GM12873 (cell line): Measurements from ENCODE around the gene PPOX.

ENCODE experiments used
- CTCF ChIP-seq: IDR thresholded peaks from 2 replicates; pipeline ENCODE4 v1.5.1; 2012; ENCODE audit warnings: low read depth, mild to moderate bottlenecking, moderate library complexity, low read length, control low read depth; ENCODE audit not compliant: insufficient read depth; ENCODE audit errors: missing control alignments

The PPOX gene

GRCh38 chr1:161137881-161138280 is 28.3 kb upstream of the PPOX start:
- TF ChIP-seq CTCF, result no peak

- TF ChIP-seq CTCF, result no peak
These were observed 27.8 kb upstream of the PPOX start for GRCh38 chr1:161138431-161138830.

GRCh38 chr1:161139766-161140165 is 26.5 kb upstream of the PPOX start:
- peak; percentile 42 for TF ChIP-seq CTCF

GRCh38 chr1:161140755-161141400 is 25.3 kb upstream of the PPOX start:
- no peak for TF ChIP-seq CTCF

GRCh38 chr1:161145832-161146231 is 20.4 kb upstream of the PPOX start:
- no peak for TF ChIP-seq CTCF

GRCh38 chr1:161153176-161153575 is 13.1 kb upstream of the PPOX start:
- no peak for TF ChIP-seq CTCF

- no peak for TF ChIP-seq CTCF
These were observed 12.4 kb upstream of the PPOX start, which contains the start of gene UFC1 for GRCh38 chr1:161153682-161154337. Gene UFC1 (plus strand): TSS chr1:161153978. CDS start chr1:161153998, 20 bp downstream.
